Measurements from ENCODE around the gene NHLH1. TPM values are rescaled to one million over a fixed set of nuclear protein-coding genes. Genes with fewer than 3 reads are reported as not detected.

Gene NHLH1
- total and polyA plus RNA-seq, 2 of the 4 experiments (the other 2 are of a cell fraction) = 0.14 TPM; not detected in 1

GRCh38 chr1:160419838-160420169, 52.9 kb downstream of the NHLH1 start:
- H4K8ac ChIP-seq (ENCODE audit: low read depth in 2 of 2, low read length in 2 of 2) = no peak overlapping the region
- no peaks in the 10 kb centered on the region for H3K27me3 ChIP-seq (ENCODE audit: control insufficient read depth, insufficient read depth, low read length)
- H3K79me1 ChIP-seq (ENCODE audit: low read depth in 1 of 2, low read length in 2 of 2) = no peaks in the 10 kb centered on the region
- ChIA-PET CTCF (no interaction called here), POLR2A (ENCODE audit: unreplicated experiment) (no interaction called here)
- H3K36me3 ChIP-seq (ENCODE audit: control insufficient read depth, insufficient read depth, low read length) = peaks cover 8% of the 10 kb centered on the region; the same call in 1 of the 2 replicates
- dilution Hi-C loops (cut with HindIII; ENCODE audit: low sequenced_read_pairs, unreplicated experiment) (no loop called here), intact Hi-C loops (cut with micrococcal nuclease) (no loop called here), in situ Hi-C loops (cut with MboI; ENCODE audit: low sequenced_read_pairs) (no loop called here)
- no peaks in the 10 kb centered on the region for H3K4me1 ChIP-seq (ENCODE audit: control insufficient read depth, insufficient read depth, low read length)
- no peak overlapping the region for H2BK20ac ChIP-seq (ENCODE audit: low read depth, low read length)
- H2AK5ac ChIP-seq (ENCODE audit: low read depth, low read length) = no peak overlapping the region
- H3K18ac ChIP-seq (ENCODE audit: low read depth, low read length) = no peak overlapping the region
- H2AK9ac ChIP-seq (replicated peaks; ENCODE audit: low read depth, low read length, poor library complexity) = no peak overlapping the region
- H4K5ac ChIP-seq (ENCODE audit: low read depth, low read length) = no peak overlapping the region
- no TSS peak for BruUV-seq (replicated peaks)
- H3K27ac ChIP-seq (ENCODE audit: insufficient read depth, low read length) = no peak overlapping the region
- no peak overlapping the region for H3K4me3 ChIP-seq (ENCODE audit: insufficient read depth, low read depth, low read length)
- H2AFZ ChIP-seq (replicated peaks; ENCODE audit: low read length, poor library complexity) = no peak overlapping the region
- no peak overlapping the region for H3K4ac ChIP-seq (ENCODE audit: low read depth, low read length)
- H3K9me3 ChIP-seq (ENCODE audit: control insufficient read depth, insufficient read depth, low read length) = no peaks in the 10 kb centered on the region
- H3K14ac ChIP-seq (replicated peaks; ENCODE audit: low read depth, low read length) = no peak overlapping the region
- DNase-seq (no peak), ATAC-seq (ENCODE audit: low read depth) (no peak)
- H2BK15ac ChIP-seq (ENCODE audit: low read depth, low read length) = no peak overlapping the region
- no peak overlapping the region for H2BK5ac ChIP-seq (ENCODE audit: low read depth, low read length, poor library complexity, severe bottlenecking)
- H2BK120ac ChIP-seq (ENCODE audit: low read depth, low read length) = no peak overlapping the region
- no peak overlapping the region for H3K9ac ChIP-seq (ENCODE audit: low read depth, low read length)
- H3K4me2 ChIP-seq (ENCODE audit: low read depth, low read length) = no peak overlapping the region
- H4K20me1 ChIP-seq (ENCODE audit: insufficient read depth, low read length) = no peaks in the 10 kb centered on the region; the same call in 1 of the 2 replicates
- no peak overlapping the region for H3K56ac ChIP-seq (ENCODE audit: extremely low read depth, insufficient read depth, low read length)
- no CpG with 5 or more reads among the region's 4 CpGs for WGBS, 2 experiments (ENCODE audit: extremely low coverage in 2 of 2, insufficient read length in 1 of 2)
- no peak overlapping the region for H3K23ac ChIP-seq (ENCODE audit: low read depth, low read length)
- TF ChIP-seq MAFK (IDR thresholded peaks at IDR 0.05; ENCODE audit: low read depth, low read length) = no peak
- no peak for TF ChIP-seq USF2 (IDR thresholded peaks at IDR 0.05; ENCODE audit: low read depth, low read length)
- TF ChIP-seq RCOR1 (IDR thresholded peaks at IDR 0.05; ENCODE audit: insufficient replicate concordance, low read length) = no peak
- TF ChIP-seq MXI1 (IDR thresholded peaks at IDR 0.05; ENCODE audit: borderline replicate concordance, low read depth, low read length) = no peak
- no peak for TF ChIP-seq BHLHE40 (IDR thresholded peaks at IDR 0.05; ENCODE audit: low read depth, low read length)
- TF ChIP-seq NFE2L2 (IDR thresholded peaks at IDR 0.05; ENCODE audit: low read depth, low read length) = no peak
- no peak for TF ChIP-seq MAZ (IDR thresholded peaks at IDR 0.05; ENCODE audit: borderline replicate concordance, low read depth, low read length)
- TF ChIP-seq CTCF (conservative IDR thresholded peaks at IDR 0.05; ENCODE audit: low read depth, low read length) = no peak
- no peak overlapping the region for H4K91ac ChIP-seq (ENCODE audit: insufficient read depth, low read depth, low read length)
- no peaks in the 10 kb centered on the region for H3K9me1 ChIP-seq (ENCODE audit: insufficient read depth, low read length)
